Smooth muscle cell (in vitro differentiated cells): ENCODE data around the gene COBL. TPM values are rescaled to one million over a fixed set of nuclear protein-coding genes. Genes with fewer than 3 reads are reported as not detected.

ENCODE experiments used
- DNase-seq: peaks from one replicate; lab custom pipeline; 2025; ENCODE audit not compliant: unreplicated experiment; lab: John Stamatoyannopoulos, UW
- H2AFZ ChIP-seq: fragments of 200-600 bp; sonication (generic); 2 replicates; pipeline ENCODE4 v1.6.0; 2016; ENCODE audit warnings: antibody characterized with exemption, low read depth, mild to moderate bottlenecking
- H3F3A ChIP-seq: fragments of 200-600 bp; sonication (generic); 2 replicates; pipeline ENCODE4 v1.6.0; 2017; ENCODE audit warnings: antibody characterized with exemption, low read depth
- H3K27ac ChIP-seq: fragments of 200-600 bp; sonication (generic); 2 replicates; pipeline ENCODE4 v1.5.1; 2016; ENCODE audit warnings: low read depth, mild to moderate bottlenecking
- H3K27me3 ChIP-seq: fragments of 200-600 bp; sonication (generic); 2 replicates; pipeline ENCODE4 v1.6.1; 2016; ENCODE audit warnings: low read depth, mild to moderate bottlenecking
- H3K36me3 ChIP-seq: fragments of 200-600 bp; sonication (generic); 2 replicates; pipeline ENCODE4 v1.5.1; 2016; ENCODE audit warnings: low read depth
- H3K4me1 ChIP-seq: fragments of 200-600 bp; sonication (generic); 2 replicates; pipeline ENCODE4 v1.5.1; 2016; ENCODE audit warnings: low read depth
- H3K4me2 ChIP-seq: fragments of 200-600 bp; sonication (generic); 2 replicates; pipeline ENCODE4 v1.6.0; 2016; ENCODE audit warnings: mild to moderate bottlenecking
- H3K4me3 ChIP-seq: fragments of 200-600 bp; sonication (generic); 2 replicates; pipeline ENCODE4 v1.5.1; 2016; ENCODE audit warnings: mild to moderate bottlenecking
- H3K79me2 ChIP-seq: fragments of 200-600 bp; sonication (generic); 2 replicates; pipeline ENCODE4 v1.6.0; 2016; ENCODE audit warnings: low read depth, mild to moderate bottlenecking
- H3K9ac ChIP-seq: fragments of 200-600 bp; sonication (generic); 2 replicates; pipeline ENCODE4 v1.6.0; 2016; ENCODE audit warnings: low read depth
- H3K9me3 ChIP-seq: fragments of 200-600 bp; sonication (generic); replicated peaks from 2 replicates; pipeline ENCODE4 v1.5.1; 2016; ENCODE audit warnings: low read depth
- H4K20me1 ChIP-seq: fragments of 200-600 bp; sonication (generic); 2 replicates; pipeline ENCODE4 v1.6.0; 2016; ENCODE audit warnings: low read depth
- CTCF ChIP-seq: fragments of 200-600 bp; sonication (generic); IDR thresholded peaks from 2 replicates; pipeline ENCODE4 v1.5.1; 2017; ENCODE audit warnings: borderline replicate concordance, mild to moderate bottlenecking, antibody characterized with exemption; ENCODE audit not compliant: insufficient read depth, poor library complexity, severe bottlenecking
- WGBS: methylation state at CpG from one replicate; pipeline ENCODE4 v1.1.7; 2016; ENCODE audit warnings: low lambda C conversion rate; 5-methylcytosine and 5-hydroxymethylcytosine counted together
- polyA plus RNA-seq: library from polyadenylated mRNA; unstranded; fragments of >200 nt; fragmentation: Nextera tagmentation; extraction: Ambion mirVana; gene quantifications from 2 replicates; pipeline ENCODE4 v1.2.1, GENCODE V29; 2016
- total RNA-seq: library from RNA; depleted of rRNA; stranded (reverse); fragments of >200 nt; gene quantifications from 2 replicates; pipeline ENCODE4 v1.2.3, GENCODE V29; 2014

Gene COBL
- total and polyA plus RNA-seq, 2 experiments from 2014 or later, result 0.47 to 2.8 TPM

DNA sequence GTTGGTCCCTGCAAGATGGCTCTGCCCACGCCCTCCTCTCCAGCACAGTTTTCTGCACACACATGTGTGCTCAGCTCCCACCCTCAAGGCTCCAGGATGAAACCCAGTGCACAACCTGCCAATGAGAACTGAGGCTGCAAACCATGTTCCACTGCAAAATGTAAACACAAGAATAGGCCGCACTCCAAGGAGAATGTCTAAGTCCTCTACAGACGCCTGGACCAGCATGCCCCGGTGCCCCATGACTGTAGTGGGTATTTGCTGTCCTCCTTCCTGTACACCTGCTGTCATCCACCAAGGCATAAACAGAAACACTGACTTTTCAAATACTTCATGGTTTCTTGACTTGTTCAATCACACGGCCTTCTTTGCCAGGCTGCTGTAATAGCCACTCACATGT lies 72.6 kb downstream of the COBL start:
- Histone ChIP-seq H3K4me1 (no peaks in the 10 kb centered on the region), H3F3A (no peaks in the 10 kb centered on the region), H3K9me3 (no peaks in the 10 kb centered on the region), H3K27me3 (no peaks in the 10 kb centered on the region), H3K4me3 (no peak overlapping the region), H2AFZ (no peak overlapping the region), H4K20me1 (no peaks in the 10 kb centered on the region), H3K4me2 (no peak overlapping the region), H3K36me3 (no peaks in the 10 kb centered on the region), H3K9ac (no peak overlapping the region), H3K79me2 (peaks cover 4% of the 10 kb centered on the region), H3K27ac (no peak overlapping the region)
- DNase-seq, result no peak
- 96% methylated on average over 5 of the region's 5 CpGs for WGBS
- TF ChIP-seq CTCF, result no peak

- Histone ChIP-seq H3K27me3 (no peaks in the 10 kb centered on the region), H3K9me3 (no peaks in the 10 kb centered on the region), H4K20me1 (no peaks in the 10 kb centered on the region), H3K4me3 (no peak overlapping the region), H3F3A (no peaks in the 10 kb centered on the region), H3K27ac (no peak overlapping the region), H3K4me1 (no peaks in the 10 kb centered on the region), H2AFZ (no peak overlapping the region), H3K79me2 (peaks cover 4% of the 10 kb centered on the region), H3K9ac (no peak overlapping the region), H3K36me3 (no peaks in the 10 kb centered on the region), H3K4me2 (no peak overlapping the region)
- no peak for TF ChIP-seq CTCF
- 97% methylated on average over 10 of the region's 10 CpGs for WGBS
- DNase-seq, result no peak
Measured at GRCh38 chr7:51243631-51244030, 73.0 kb downstream of the COBL start.

GRCh38 chr7:51242881-51243518 lies 73.6 kb downstream of the COBL start:
- no peak overlapping the region for H2AFZ ChIP-seq
- H3K4me3 ChIP-seq, result no peak overlapping the region
- peaks cover 4% of the 10 kb centered on the region for H3K79me2 ChIP-seq
- no peaks in the 10 kb centered on the region for H3F3A ChIP-seq
- 95% methylated on average over 16 of the region's 16 CpGs for WGBS
- no peaks in the 10 kb centered on the region for H4K20me1 ChIP-seq
- no peak overlapping the region for H3K9ac ChIP-seq
- no peak for DNase-seq
- no peak overlapping the region for H3K27ac ChIP-seq
- no peaks in the 10 kb centered on the region for H3K4me1 ChIP-seq
- no peaks in the 10 kb centered on the region for H3K9me3 ChIP-seq
- H3K27me3 ChIP-seq, result no peaks in the 10 kb centered on the region
- H3K4me2 ChIP-seq, result no peak overlapping the region
- H3K36me3 ChIP-seq, result no peaks in the 10 kb centered on the region
- TF ChIP-seq CTCF, result no peak
